ENCODE results near the gene CELA2A. TPM values are rescaled to one million over a fixed set of nuclear protein-coding genes. Genes with fewer than 3 reads are reported as not detected.
A peak's percentile ranks its signal among the peaks of the same experiment; 100 is the strongest.

Gene CELA2A
- total and polyA plus RNA-seq, 9 of the 15 experiments (the other 6 are each of a cell fraction or from before 2014, with no cell fraction given) = 0.62 TPM; not detected in 8

GRCh38 chr1:15440357-15440756 is 16.2 kb upstream of the CELA2A start:
- FAIRE-seq (no peak), DNase-seq (ENCODE audit: extremely low read depth in 1 of 4, low spot score in 3 of 4) (no peak), ATAC-seq (no peak; the same call in 2 of the 3 replicates)
- no peaks in the 10 kb centered on the region for H4K20me1 ChIP-seq (replicated peaks; ENCODE audit: control insufficient read depth, insufficient read depth, low read length)
- BruUV-seq (replicated peaks) = no TSS peak
- no peak overlapping the region for H3K4me2 ChIP-seq (ENCODE audit: insufficient read depth, low read length)
- 0 out of 4 replicates have a peak overlapping the region, but pooled peaks of 1 of the 2 experiments have one; percentile 28 for H3K9ac ChIP-seq (ENCODE audit: insufficient read depth in 1 of 2, low read depth in 2 of 2, low read length in 2 of 2)
- intact Hi-C loops (cut with micrococcal nuclease) = no loop called here
- peaks cover 7 to 16% of the 10 kb centered on the region in 2 experiments; a peak in 4 of 5 replicates for H3K4me1 ChIP-seq (replicated peaks in 1 of 2; ENCODE audit: control insufficient read depth in 2 of 2, insufficient read depth in 2 of 2, low read length in 2 of 2)
- H3K4me3 ChIP-seq = no peak overlapping the region
- H3K79me2 ChIP-seq (ENCODE audit: control insufficient read depth, insufficient read depth, low read length) = no peaks in the 10 kb centered on the region
- no peaks in the 10 kb centered on the region for H3K9me3 ChIP-seq (replicated peaks; ENCODE audit: control insufficient read depth, insufficient read depth, low read depth, low read length)
- H2AFZ ChIP-seq (ENCODE audit: low read depth, low read length) = no peak overlapping the region
- no peak overlapping the region for H3K27ac ChIP-seq (ENCODE audit: extremely low read depth, low read depth, low read length)
- H3K27me3 ChIP-seq (ENCODE audit: control insufficient read depth in 2 of 2, insufficient read depth in 2 of 2, low read length in 2 of 2) = no peaks in the 10 kb centered on the region
- H3K9me1 ChIP-seq (ENCODE audit: control insufficient read depth, insufficient read depth, low read length) = no peaks in the 10 kb centered on the region
- POLR2A ChIA-PET = no interaction called here
- in situ Hi-C loops (cut with MboI) = no loop called here
- H3K36me3 ChIP-seq (ENCODE audit: control insufficient read depth, insufficient read depth, low read length) = no peaks in the 10 kb centered on the region
- CTCF ChIA-PET (ENCODE audit: low intra/inter-chr PET ratio) = no interaction called here
- WGBS (ENCODE audit: insufficient coverage, low coverage, missing lambda C conversion rate) = 23% methylated on average over 13 of the region's 13 CpGs
- TF ChIP-seq SETDB1 (IDR thresholded peaks at IDR 0.05; ENCODE audit: low read length) (no peak), ZNF384 (IDR thresholded peaks at IDR 0.05; ENCODE audit: low read depth, low read length) (no peak), PML (IDR thresholded peaks at IDR 0.05; ENCODE audit: low read length) (no peak), ETV1 (tag; conservative IDR thresholded peaks at IDR 0.05; ENCODE audit: low read depth) (no peak), NR2C1 (IDR thresholded peaks at IDR 0.05) (no peak), NR2C1 (tag; IDR thresholded peaks at IDR 0.05) (no peak), CTCF (IDR thresholded peaks at IDR 0.05 in 2 of 3, conservative IDR thresholded peaks at IDR 0.05 in 1 of 3; ENCODE audit: insufficient read depth in 2 of 3, low read depth in 1 of 3, low read length in 3 of 3) (0 out of 6 replicates have a peak, but pooled peaks of 1 of the 3 experiments have one; percentile 6), EGR1 (conservative IDR thresholded peaks at IDR 0.05) (peak; percentile 70), CBFA2T3 (IDR thresholded peaks at IDR 0.05) (peak; percentile 51), ZNF436 (CRISPR knock-in tag; IDR thresholded peaks at IDR 0.05) (no peak), ZNF561 (CRISPR knock-in tag; conservative IDR thresholded peaks at IDR 0.05) (no peak), RNF2 (IDR thresholded peaks at IDR 0.05) (no peak), FOXP4 (CRISPR knock-in tag; IDR thresholded peaks at IDR 0.05; ENCODE audit: borderline replicate concordance) (no peak), SMARCA4 (IDR thresholded peaks at IDR 0.05) (no peak), CBFB (CRISPR knock-in tag; IDR thresholded peaks at IDR 0.05) (no peak)
- TF ChIP-seq, protein P1, sequence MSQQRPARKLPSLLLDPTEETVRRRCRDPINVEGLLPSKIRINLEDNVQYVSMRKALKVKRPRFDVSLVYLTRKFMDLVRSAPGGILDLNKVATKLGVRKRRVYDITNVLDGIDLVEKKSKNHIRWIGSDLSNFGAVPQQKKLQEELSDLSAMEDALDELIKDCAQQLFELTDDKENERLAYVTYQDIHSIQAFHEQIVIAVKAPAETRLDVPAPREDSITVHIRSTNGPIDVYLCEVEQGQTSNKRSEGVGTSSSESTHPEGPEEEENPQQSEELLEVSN (IDR thresholded peaks at IDR 0.05; ENCODE audit: borderline replicate concordance in 1 of 2, extremely low read depth in 1 of 2, insufficient read depth in 1 of 2, insufficient read length in 1 of 2, low read depth in 1 of 2, low read length in 1 of 2, poor library complexity in 1 of 2, severe bottlenecking in 1 of 2) = peak; percentile 24 to 79
- TF ChIP-seq, protein P2, sequence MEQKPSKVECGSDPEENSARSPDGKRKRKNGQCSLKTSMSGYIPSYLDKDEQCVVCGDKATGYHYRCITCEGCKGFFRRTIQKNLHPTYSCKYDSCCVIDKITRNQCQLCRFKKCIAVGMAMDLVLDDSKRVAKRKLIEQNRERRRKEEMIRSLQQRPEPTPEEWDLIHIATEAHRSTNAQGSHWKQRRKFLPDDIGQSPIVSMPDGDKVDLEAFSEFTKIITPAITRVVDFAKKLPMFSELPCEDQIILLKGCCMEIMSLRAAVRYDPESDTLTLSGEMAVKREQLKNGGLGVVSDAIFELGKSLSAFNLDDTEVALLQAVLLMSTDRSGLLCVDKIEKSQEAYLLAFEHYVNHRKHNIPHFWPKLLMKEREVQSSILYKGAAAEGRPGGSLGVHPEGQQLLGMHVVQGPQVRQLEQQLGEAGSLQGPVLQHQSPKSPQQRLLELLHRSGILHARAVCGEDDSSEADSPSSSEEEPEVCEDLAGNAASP (IDR thresholded peaks at IDR 0.05) = no peak

Data from K562 (cell line).